Neuronal stem cell (in vitro differentiated cells): ENCODE measurements around the gene MEN1.

Experiments used
- DNase-seq: peaks from one replicate; pipeline ENCODE4 v3.0.0-alpha.2; 2013; ENCODE audit warnings: low spot score
- H2AFZ ChIP-seq: one replicate; pipeline ENCODE4 v1.6.1; 2013; ENCODE audit warnings: mild to moderate bottlenecking, low read length, inconsistent platforms
- H2AK5ac ChIP-seq: 2 replicates; pipeline ENCODE4 v1.6.1; 2013; ENCODE audit warnings: low read depth, mild to moderate bottlenecking, inconsistent platforms, low read length, moderate library complexity, mixed read lengths
- H2BK120ac ChIP-seq: 2 replicates; pipeline ENCODE4 v1.6.1; 2013; ENCODE audit warnings: low read depth, mild to moderate bottlenecking, inconsistent platforms, low read length, moderate library complexity, mixed read lengths
- H2BK12ac ChIP-seq: one replicate; pipeline ENCODE4 v1.6.1; 2013; ENCODE audit warnings: low read length, inconsistent platforms
- H2BK15ac ChIP-seq: 2 replicates; pipeline ENCODE4 v1.6.1; 2013; ENCODE audit warnings: mild to moderate bottlenecking, low read length, inconsistent platforms, mixed read lengths
- H2BK5ac ChIP-seq: one replicate; pipeline ENCODE4 v1.6.1; 2013; ENCODE audit warnings: inconsistent platforms, mild to moderate bottlenecking, low read length, moderate library complexity
- H3K14ac ChIP-seq: one replicate; pipeline ENCODE4 v1.6.1; 2013; ENCODE audit warnings: low read length, inconsistent platforms
- H3K18ac ChIP-seq: 2 replicates; pipeline ENCODE4 v1.6.1; 2013; ENCODE audit warnings: low read length, inconsistent platforms
- H3K23ac ChIP-seq: 2 replicates; pipeline ENCODE4 v1.6.1; 2013; ENCODE audit warnings: low read depth, mild to moderate bottlenecking, mixed read lengths, low read length, inconsistent platforms; ENCODE audit not compliant: poor library complexity
- H3K27ac ChIP-seq: replicated peaks from 3 replicates; pipeline ENCODE4 v1.5.1; 2013; ENCODE audit warnings: low read length, inconsistent platforms
- H3K27me3 ChIP-seq, 3 experiments: 2 replicates each; pipeline ENCODE4 v1.6.1; 2013; ENCODE audit warnings: low read length in 3 of 3, mild to moderate bottlenecking in 2 of 3, inconsistent platforms in 1 of 3, low read depth in 1 of 3, mixed read lengths in 1 of 3, moderate library complexity in 1 of 3; ENCODE audit not compliant: control insufficient read depth in 3 of 3, insufficient read depth in 3 of 3
- H3K36me3 ChIP-seq, 2 donors: replicated peaks in 1 of 2; 2 replicates each; pipeline ENCODE4 v1.6.1; 2013; ENCODE audit warnings: low read length in 2 of 2; ENCODE audit not compliant: control insufficient read depth in 2 of 2, insufficient read depth in 2 of 2
- H3K4ac ChIP-seq: 2 replicates; pipeline ENCODE4 v1.6.1; 2013; ENCODE audit warnings: inconsistent platforms, mild to moderate bottlenecking, low read length, moderate library complexity
- H3K4me1 ChIP-seq, 2 donors: 1 replicate in 1 of 2; 2 replicates in 1 of 2; pipeline ENCODE4 v1.6.1; 2013; ENCODE audit warnings: low read length in 2 of 2, low read depth in 1 of 2; ENCODE audit not compliant: control insufficient read depth in 2 of 2, insufficient read depth in 1 of 2
- H3K4me2 ChIP-seq: one replicate; pipeline ENCODE4 v1.6.1; 2013; ENCODE audit warnings: mild to moderate bottlenecking, low read length, inconsistent platforms; ENCODE audit not compliant: insufficient read depth, poor library complexity, severe bottlenecking
- H3K4me3 ChIP-seq, 2 donors: 2 replicates each; pipeline ENCODE4 v1.5.1; 2013; ENCODE audit warnings: low read length in 2 of 2, mild to moderate bottlenecking in 2 of 2, inconsistent platforms in 1 of 2, moderate library complexity in 1 of 2
- H3K79me1 ChIP-seq: one replicate; pipeline ENCODE4 v1.6.1; 2013; ENCODE audit warnings: low read depth, mild to moderate bottlenecking, inconsistent platforms, low read length, moderate library complexity
- H3K9ac ChIP-seq: one replicate; pipeline ENCODE4 v1.6.1; 2013; ENCODE audit warnings: mild to moderate bottlenecking, low read depth, low read length, inconsistent platforms; ENCODE audit not compliant: poor library complexity
- H3K9me3 ChIP-seq, 2 donors: replicated peaks in 1 of 2; 2 replicates each; pipeline versions ENCODE3 to v1.6.1; 2013; ENCODE audit warnings: low read length in 2 of 2, mild to moderate bottlenecking in 2 of 2, inconsistent platforms in 1 of 2, low read depth in 1 of 2, mixed read lengths in 1 of 2, moderate library complexity in 1 of 2; ENCODE audit not compliant: control insufficient read depth in 2 of 2, insufficient read depth in 1 of 2
- H4K8ac ChIP-seq: one replicate; pipeline ENCODE4 v1.6.1; 2013; ENCODE audit warnings: low read depth, mild to moderate bottlenecking, inconsistent platforms, low read length, moderate library complexity
- H4K91ac ChIP-seq: one replicate; pipeline ENCODE4 v1.6.1; 2013; ENCODE audit warnings: low read length, low read depth, mild to moderate bottlenecking, inconsistent platforms; ENCODE audit not compliant: poor library complexity
- WGBS, 2 donors: extraction: QIAGEN DNeasy Blood & Tissue Kit; methylation state at CpG; one replicate each; pipeline ENCODE4 v1.1.7; 2013; ENCODE audit warnings: missing lambda C conversion rate in 2 of 2, mixed read lengths in 1 of 2; ENCODE audit not compliant: insufficient read length in 2 of 2, insufficient replicate concordance in 1 of 2; ENCODE audit errors: extremely low coverage in 2 of 2; 5-methylcytosine and 5-hydroxymethylcytosine counted together

Gene MEN1

DNA sequence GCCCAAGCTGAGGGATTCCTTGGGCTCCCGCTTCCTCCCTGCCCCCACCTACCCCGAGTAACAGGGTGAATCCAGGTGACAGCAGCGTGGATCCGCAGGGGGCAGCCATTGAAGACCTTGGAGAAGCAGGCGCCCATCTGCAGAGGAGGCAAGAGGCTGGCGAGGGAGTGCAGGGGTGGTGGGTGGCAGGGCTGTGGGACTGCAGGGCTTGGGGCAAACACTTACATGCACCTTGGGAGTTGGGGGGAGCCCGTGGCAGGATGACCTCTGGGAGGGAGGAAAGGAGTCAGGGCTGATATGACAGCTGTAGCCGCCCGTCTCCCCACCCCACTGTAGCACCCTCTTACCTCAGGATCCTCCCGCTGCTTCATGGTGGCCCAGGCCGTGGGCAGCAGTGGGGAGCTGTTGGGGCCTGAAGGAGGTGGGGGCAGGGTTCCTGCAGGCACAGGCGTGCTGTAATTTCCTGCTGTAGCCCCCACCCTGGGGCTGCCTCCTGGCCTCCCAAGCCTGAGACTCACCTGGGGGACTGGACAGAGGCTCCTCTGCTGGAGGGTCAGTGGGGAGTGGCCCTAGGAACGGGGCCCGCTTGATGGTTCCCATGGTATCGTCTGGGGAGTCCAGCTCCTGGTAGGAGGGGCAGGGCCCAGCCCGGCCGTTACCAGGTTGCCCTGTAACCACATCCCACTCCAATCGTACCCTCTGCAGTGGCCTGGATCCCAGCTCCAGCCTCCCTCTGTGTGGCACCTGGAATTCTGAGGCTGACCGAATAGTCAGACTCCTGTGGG lies 13.4 kb downstream of the MEN1 start:
- Histone ChIP-seq H2BK12ac (no peak overlapping the region), H3K27ac (no peak overlapping the region), H3K4me2 (no peak overlapping the region), H2BK120ac (no peak overlapping the region), H3K9ac (peak overlapping the region; percentile 70), H4K8ac (peak overlapping the region; percentile 17), H2BK15ac (no peak overlapping the region), H3K36me3 (peaks cover 0 to 8% of the 10 kb centered on the region in 2 donors), H3K23ac (peak overlapping the region; percentile 65), H3K4me1 (no peaks in the 10 kb centered on the region), H3K79me1 (no peaks in the 10 kb centered on the region), H4K91ac (no peak overlapping the region), H2AK5ac (no peak overlapping the region), H3K4me3 (no peak overlapping the region), H3K27me3 (no peaks in the 10 kb centered on the region), H3K14ac (no peak overlapping the region), H2BK5ac (no peak overlapping the region), H3K9me3 (no peaks in the 10 kb centered on the region), H3K18ac (no peak overlapping the region), H2AFZ (no peak overlapping the region), H3K4ac (peak overlapping the region; percentile 23)
- no CpG with 5 or more reads among the region's 19 CpGs for WGBS, 2 donors
- DNase-seq = no peak

DNA sequence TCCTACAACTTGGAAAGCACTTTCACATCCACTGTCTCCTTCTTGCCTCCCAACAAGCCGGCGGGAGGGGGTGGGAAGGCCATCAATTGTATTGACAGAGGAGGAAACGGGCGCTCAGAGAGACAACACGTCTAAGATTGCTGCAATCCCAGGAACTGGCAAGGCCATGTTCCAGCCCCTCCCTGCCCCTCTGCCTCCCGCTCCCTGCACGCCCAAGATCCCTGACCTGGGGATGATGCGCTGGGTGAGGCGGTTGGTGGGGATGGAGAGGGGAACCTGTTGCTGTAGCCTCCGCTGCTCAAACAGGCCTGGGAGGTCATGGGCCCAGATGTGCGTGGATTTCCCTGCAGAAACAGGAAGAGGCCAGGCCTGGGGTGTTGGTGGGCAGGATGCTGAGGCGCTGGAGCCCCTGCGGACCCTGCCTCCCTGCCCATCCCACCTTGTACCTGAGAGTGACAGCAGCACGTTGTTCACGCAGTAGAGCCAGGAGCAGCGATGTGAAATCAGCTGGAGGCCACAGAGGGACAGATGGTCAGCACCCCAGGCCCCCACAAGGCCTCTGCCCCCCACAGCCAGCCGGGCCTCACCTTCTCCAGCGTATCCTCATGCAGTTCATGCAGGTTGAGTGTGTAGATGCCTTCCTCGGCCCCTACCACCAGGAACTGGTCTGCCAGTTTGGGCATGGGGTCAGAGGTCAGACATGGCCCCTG lies 14.1 kb downstream of the MEN1 start:
- H3K27me3 ChIP-seq = no peaks in the 10 kb centered on the region

DNA sequence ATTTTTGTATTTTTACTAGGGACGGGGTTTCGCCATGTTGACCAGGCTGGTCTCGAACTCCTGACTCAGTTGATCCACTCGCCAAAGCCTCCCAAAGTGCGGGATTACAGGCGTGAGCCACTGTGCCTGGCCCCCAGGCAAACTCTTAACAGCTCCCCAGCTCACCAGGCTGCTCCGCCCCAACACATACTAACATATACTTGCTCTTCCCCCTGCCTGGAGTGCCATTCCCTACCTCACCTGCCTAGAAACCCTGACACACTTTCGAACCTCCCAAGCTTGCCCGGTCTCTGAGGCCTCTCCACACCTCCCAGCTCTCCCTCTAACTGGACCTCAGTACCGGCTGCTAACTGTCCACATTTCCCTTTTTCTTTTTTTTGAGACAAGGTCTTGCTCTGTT lies 15.8 kb downstream of the MEN1 start:
- Histone ChIP-seq H2BK120ac (no peak overlapping the region), H3K4ac (no peak overlapping the region)
- WGBS, 2 donors = no CpG with 5 or more reads among the region's 10 CpGs

More for the DNA sequence above, 14.1 kb downstream of the MEN1 start:
- Histone ChIP-seq H3K4ac (no peak overlapping the region), H4K8ac (no peak overlapping the region), H3K14ac (no peak overlapping the region), H2BK12ac (no peak overlapping the region), H2AFZ (no peak overlapping the region), H3K4me2 (no peak overlapping the region), H3K79me1 (no peaks in the 10 kb centered on the region), H3K9me3 (no peaks in the 10 kb centered on the region), H3K27ac (no peak overlapping the region), H2BK15ac (no peak overlapping the region), H2BK5ac (no peak overlapping the region), H3K4me1 (no peaks in the 10 kb centered on the region), H3K9ac (peak overlapping the region; percentile 70), H3K23ac (peak overlapping the region; percentile 65), H2BK120ac (no peak overlapping the region), H4K91ac (no peak overlapping the region), H3K4me3 (no peak overlapping the region), H2AK5ac (no peak overlapping the region), H3K18ac (peak overlapping the region; percentile 76), H3K36me3 (peaks cover 0 to 8% of the 10 kb centered on the region in 2 donors)
- DNase-seq = no peak
- WGBS, 2 donors = no CpG with 5 or more reads among the region's 19 CpGs

More for the DNA sequence above, 15.8 kb downstream of the MEN1 start:
- H2AK5ac ChIP-seq = no peak overlapping the region
- peaks cover 5 to 9% of the 10 kb centered on the region in 2 donors for H3K36me3 ChIP-seq
- H3K23ac ChIP-seq = no peak overlapping the region
- H3K18ac ChIP-seq = no peak overlapping the region
- H4K8ac ChIP-seq = no peak overlapping the region
- no peak overlapping the region for H3K14ac ChIP-seq
- no peak overlapping the region for H2BK12ac ChIP-seq
- DNase-seq = no peak
- no peak overlapping the region for H2BK15ac ChIP-seq
- no peak overlapping the region for H2BK5ac ChIP-seq
- no peaks in the 10 kb centered on the region for H3K79me1 ChIP-seq
- H3K9me3 ChIP-seq = no peaks in the 10 kb centered on the region
- H3K4me3 ChIP-seq = no peak overlapping the region
- H3K9ac ChIP-seq = no peak overlapping the region
- no peak overlapping the region for H2AFZ ChIP-seq
- no peak overlapping the region for H3K4me2 ChIP-seq
- H4K91ac ChIP-seq = no peak overlapping the region
- H3K4me1 ChIP-seq = no peaks in the 10 kb centered on the region
- no peak overlapping the region for H3K27ac ChIP-seq
- no peaks in the 10 kb centered on the region for H3K27me3 ChIP-seq
